SK-N-SH treated with all-trans-retinoic acid at 6 μM for 48 hours (cell line): ENCODE data around the gene TTC38.

Experiments
- ATAC-seq: fragments of 200-7000 bp; cut with Tn5 transposase; 3 replicates; pipeline ENCODE4 v1.9.1; 2020; ENCODE audit warnings: mild to moderate bottlenecking, moderate library complexity
- CREB5 ChIP-seq: fragments of 250-450 bp; sonication (Bioruptor Pico); IDR thresholded peaks from 2 replicates; pipeline ENCODE4 v1.5.1; 2020; ENCODE audit warnings: low read depth, mild to moderate bottlenecking, moderate library complexity
- CSDC2 ChIP-seq: fragments of 250-450 bp; sonication (Bioruptor Pico); IDR thresholded peaks from 2 replicates; pipeline ENCODE4 v1.5.0; 2020; ENCODE audit warnings: mild to moderate bottlenecking, moderate library complexity
- CSRNP3 ChIP-seq: fragments of 250-450 bp; sonication (Bioruptor Pico); IDR thresholded peaks from 2 replicates; pipeline ENCODE4 v1.5.1; 2021; ENCODE audit warnings: mild to moderate bottlenecking, moderate library complexity
- ESRRG ChIP-seq: fragments of 250-450 bp; sonication (Bioruptor Pico); IDR thresholded peaks from 2 replicates; pipeline ENCODE4 v1.6.1; 2021; ENCODE audit warnings: mild to moderate bottlenecking
- GLIS3 ChIP-seq: fragments of 250-450 bp; sonication (Bioruptor Pico); IDR thresholded peaks from 2 replicates; pipeline ENCODE4 v1.5.0; 2020; ENCODE audit warnings: mild to moderate bottlenecking, moderate library complexity
- ISL1 ChIP-seq: fragments of 250-450 bp; sonication (Bioruptor Pico); IDR thresholded peaks from 2 replicates; pipeline ENCODE4 v2.1.2; 2022; ENCODE audit warnings: mild to moderate bottlenecking, moderate library complexity
- PATZ1 ChIP-seq: fragments of 250-450 bp; sonication (Bioruptor Pico); IDR thresholded peaks from 2 replicates; pipeline ENCODE4 v1.8.0; 2020; ENCODE audit warnings: mild to moderate bottlenecking, moderate library complexity, borderline replicate concordance
- POU6F1 ChIP-seq: fragments of 250-450 bp; sonication (Bioruptor Pico); IDR thresholded peaks from 2 replicates; pipeline ENCODE4 v1.8.0; 2021; ENCODE audit warnings: low read depth, mild to moderate bottlenecking, moderate library complexity, borderline replicate concordance
- PPARA ChIP-seq: fragments of 250-450 bp; sonication (Bioruptor Pico); IDR thresholded peaks from 2 replicates; pipeline ENCODE4 v1.5.0; 2020; ENCODE audit warnings: mild to moderate bottlenecking, borderline replicate concordance
- RARB ChIP-seq: fragments of 250-450 bp; sonication (Bioruptor Pico); IDR thresholded peaks from 2 replicates; pipeline ENCODE4 v1.8.0; 2021; ENCODE audit warnings: mild to moderate bottlenecking, moderate library complexity
- SNAI2 ChIP-seq: fragments of 250-450 bp; sonication (Bioruptor Pico); IDR thresholded peaks from 2 replicates; pipeline ENCODE4 v1.5.0; 2020; ENCODE audit warnings: mild to moderate bottlenecking, moderate library complexity
- TCF4 ChIP-seq: fragments of 250-450 bp; sonication (Bioruptor Pico); IDR thresholded peaks from 2 replicates; pipeline ENCODE4 v1.8.0; 2021; ENCODE audit warnings: mild to moderate bottlenecking, moderate library complexity, borderline replicate concordance
- TOX ChIP-seq: fragments of 250-450 bp; sonication (Bioruptor Pico); IDR thresholded peaks from 2 replicates; pipeline ENCODE4 v1.8.0; 2021; ENCODE audit warnings: mild to moderate bottlenecking, moderate library complexity, borderline replicate concordance
- TSHZ2 ChIP-seq: fragments of 250-450 bp; sonication (Bioruptor Pico); IDR thresholded peaks from 2 replicates; pipeline ENCODE4 v1.5.0; 2020; ENCODE audit warnings: mild to moderate bottlenecking, moderate library complexity
- ZC3H10 ChIP-seq: fragments of 250-450 bp; sonication (Bioruptor Pico); IDR thresholded peaks from 2 replicates; pipeline ENCODE4 v1.5.1; 2021; ENCODE audit warnings: mild to moderate bottlenecking, moderate library complexity
- ZFP3 ChIP-seq: fragments of 250-450 bp; sonication (Bioruptor Pico); IDR thresholded peaks from 2 replicates; pipeline ENCODE4 v1.5.0; 2020; ENCODE audit warnings: mild to moderate bottlenecking, moderate library complexity
- ZFP30 ChIP-seq: fragments of 450-650 bp; formaldehyde crosslinking; IDR thresholded peaks from 2 replicates; pipeline ENCODE4 v1.5.0; 2022; ENCODE audit warnings: mild to moderate bottlenecking, moderate library complexity
- ZNF565 ChIP-seq: fragments of 450-650 bp; formaldehyde crosslinking; conservative IDR thresholded peaks from 2 replicates; pipeline ENCODE4 v1.5.0; 2020; ENCODE audit warnings: low read depth, mild to moderate bottlenecking, moderate library complexity
- ZNF8 ChIP-seq: fragments of 450-650 bp; formaldehyde crosslinking; IDR thresholded peaks from 2 replicates; pipeline ENCODE4 v1.5.0; 2020; ENCODE audit warnings: mild to moderate bottlenecking, moderate library complexity

The TTC38 gene

GRCh38 chr22:46288846-46289243 lies 21.0 kb downstream of the TTC38 start:
- TF ChIP-seq ZNF8 (CRISPR knock-in tag), result no peak
- no peak for ATAC-seq

GRCh38 chr22:46289244-46289891 lies 21.6 kb downstream of the TTC38 start:
- ATAC-seq, result no peak
- TF ChIP-seq ZFP3 (CRISPR knock-in tag), result no peak

GRCh38 chr22:46290121-46290842 lies 22.5 kb downstream of the TTC38 start:
- TF ChIP-seq PPARA (CRISPR knock-in tag) (no peak), CSRNP3 (no peak), CREB5 (CRISPR knock-in tag) (no peak), ZFP3 (CRISPR knock-in tag) (no peak), PATZ1 (CRISPR knock-in tag) (no peak), ZNF8 (CRISPR knock-in tag) (no peak), ZC3H10 (CRISPR knock-in tag) (no peak), ISL1 (no peak), TOX (CRISPR knock-in tag) (no peak), SNAI2 (CRISPR knock-in tag) (no peak), ZFP30 (CRISPR knock-in tag) (no peak), ZNF565 (CRISPR knock-in tag) (no peak)

GRCh38 chr22:46290843-46291785 lies 23.3 kb downstream of the TTC38 start:
- no peak for TF ChIP-seq ZNF8 (CRISPR knock-in tag)
- TF ChIP-seq ZNF565 (CRISPR knock-in tag), result no peak
- TF ChIP-seq ZFP30 (CRISPR knock-in tag), result no peak
- no peak for TF ChIP-seq ZC3H10 (CRISPR knock-in tag)
- TF ChIP-seq TCF4 (CRISPR knock-in tag), result no peak
- TF ChIP-seq GLIS3, result no peak
- no peak for TF ChIP-seq CSDC2 (CRISPR knock-in tag)
- TF ChIP-seq TSHZ2 (CRISPR knock-in tag), result no peak
- no peak for TF ChIP-seq PATZ1 (CRISPR knock-in tag)
- no peak for TF ChIP-seq ESRRG (CRISPR knock-in tag)
- TF ChIP-seq PPARA (CRISPR knock-in tag), result no peak
- no peak for TF ChIP-seq ISL1
- no peak for TF ChIP-seq POU6F1 (CRISPR knock-in tag)
- TF ChIP-seq RARB, result no peak
- no peak for ATAC-seq

More at GRCh38 chr22:46290121-46290842, 22.5 kb downstream of the TTC38 start:
- no peak for ATAC-seq
